ENCODE measurements around the gene GPC6.
"Not testable (repeated sequence)": the region's sequence is repeated elsewhere in the genome, so short reads cannot be mapped to it uniquely, and the experiment has no call there.

GPC6 gene

DNA sequence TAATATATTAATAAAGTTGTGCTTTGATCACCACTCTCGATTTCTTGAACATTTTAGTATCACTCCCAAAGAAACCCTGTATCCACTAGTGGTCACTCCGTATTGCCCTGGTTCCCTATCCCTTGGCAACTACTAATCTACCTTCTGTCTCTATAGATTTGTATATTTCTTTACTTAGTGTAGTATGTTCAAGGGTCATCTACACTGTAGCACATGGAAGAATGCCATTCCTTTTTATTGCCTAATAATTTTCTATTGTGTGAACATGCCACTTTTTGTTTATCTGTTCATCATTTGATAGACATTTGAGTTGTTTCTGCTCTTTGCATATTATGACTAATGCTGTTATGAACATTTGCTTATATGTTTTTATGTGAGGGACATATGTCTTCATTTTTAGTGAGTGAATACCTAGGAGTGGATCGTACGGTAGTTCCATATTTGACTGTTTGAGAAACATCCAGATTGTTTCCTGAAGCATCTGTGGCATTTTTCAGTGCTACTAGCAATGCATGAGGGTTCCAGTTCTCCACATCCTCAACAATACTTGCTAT lies 254.0 kb downstream of the GPC6 start:
- H3K9ac ChIP-seq (ENCODE audit: low read depth, low read length, poor library complexity, severe bottlenecking): no peak overlapping the region
- H3K4me1 ChIP-seq (ENCODE audit: insufficient read depth, low read length, poor library complexity, severe bottlenecking): no peaks in the 10 kb centered on the region
- no peak overlapping the region for H3K4me3 ChIP-seq (ENCODE audit: low read length, poor library complexity, severe bottlenecking)
- no peaks in the 10 kb centered on the region for H3K9me2 ChIP-seq (replicated peaks; ENCODE audit: low read depth, low read length)
- no peak overlapping the region for H3K4me2 ChIP-seq (ENCODE audit: low read depth, low read length, poor library complexity, severe bottlenecking)
- no peaks in the 10 kb centered on the region for H3K9me3 ChIP-seq (ENCODE audit: insufficient read depth, low read depth, low read length)
- H4K20me1 ChIP-seq (ENCODE audit: insufficient read depth, low read length, poor library complexity, severe bottlenecking): no peaks in the 10 kb centered on the region
- TF ChIP-seq EZH2phosphoT487 (IDR thresholded peaks at IDR 0.05; ENCODE audit: borderline replicate concordance): no peak
- TF ChIP-seq, protein P1, sequence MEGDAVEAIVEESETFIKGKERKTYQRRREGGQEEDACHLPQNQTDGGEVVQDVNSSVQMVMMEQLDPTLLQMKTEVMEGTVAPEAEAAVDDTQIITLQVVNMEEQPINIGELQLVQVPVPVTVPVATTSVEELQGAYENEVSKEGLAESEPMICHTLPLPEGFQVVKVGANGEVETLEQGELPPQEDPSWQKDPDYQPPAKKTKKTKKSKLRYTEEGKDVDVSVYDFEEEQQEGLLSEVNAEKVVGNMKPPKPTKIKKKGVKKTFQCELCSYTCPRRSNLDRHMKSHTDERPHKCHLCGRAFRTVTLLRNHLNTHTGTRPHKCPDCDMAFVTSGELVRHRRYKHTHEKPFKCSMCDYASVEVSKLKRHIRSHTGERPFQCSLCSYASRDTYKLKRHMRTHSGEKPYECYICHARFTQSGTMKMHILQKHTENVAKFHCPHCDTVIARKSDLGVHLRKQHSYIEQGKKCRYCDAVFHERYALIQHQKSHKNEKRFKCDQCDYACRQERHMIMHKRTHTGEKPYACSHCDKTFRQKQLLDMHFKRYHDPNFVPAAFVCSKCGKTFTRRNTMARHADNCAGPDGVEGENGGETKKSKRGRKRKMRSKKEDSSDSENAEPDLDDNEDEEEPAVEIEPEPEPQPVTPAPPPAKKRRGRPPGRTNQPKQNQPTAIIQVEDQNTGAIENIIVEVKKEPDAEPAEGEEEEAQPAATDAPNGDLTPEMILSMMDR (conservative IDR thresholded peaks at IDR 0.05; ENCODE audit: low read length): no peak
- H3K27me3 ChIP-seq (ENCODE audit: insufficient read depth, low read length, poor library complexity, severe bottlenecking): no peaks in the 10 kb centered on the region
- no peaks in the 10 kb centered on the region for H3K36me3 ChIP-seq (ENCODE audit: insufficient read depth, low read length)
- no peaks in the 10 kb centered on the region for H3K79me2 ChIP-seq (ENCODE audit: insufficient read depth, low read length)
- H2AFZ ChIP-seq (ENCODE audit: low read length): no peak overlapping the region
- H3F3A ChIP-seq (ENCODE audit: low read depth): no peaks in the 10 kb centered on the region

DNA sequence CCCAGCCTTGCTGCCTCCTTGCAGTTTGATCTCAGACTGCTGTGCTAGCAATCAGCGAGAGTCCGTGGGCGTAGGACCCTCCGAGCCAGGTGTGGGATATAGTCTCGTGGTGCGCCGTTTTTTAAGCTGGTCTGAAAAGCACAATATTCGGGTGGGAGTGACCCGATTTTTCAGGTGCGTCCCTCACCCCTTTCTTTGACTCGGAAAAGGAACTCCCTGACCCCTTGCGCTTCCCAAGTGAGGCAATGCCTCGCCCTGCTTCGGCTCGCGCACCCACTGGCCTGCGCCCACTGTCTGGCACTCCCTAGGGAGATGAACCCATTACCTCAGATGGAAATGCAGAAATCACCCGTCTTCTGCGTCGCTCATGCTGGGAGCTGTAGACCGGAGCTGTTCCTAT lies 269.5 kb downstream of the GPC6 start:
- not testable (repeated sequence) for H3F3A ChIP-seq (ENCODE audit: low read depth); H3K36me3 ChIP-seq (ENCODE audit: insufficient read depth, low read length); H3K79me2 ChIP-seq (ENCODE audit: insufficient read depth, low read length); H3K9me2 ChIP-seq (replicated peaks; ENCODE audit: low read depth, low read length); H3K9me3 ChIP-seq (ENCODE audit: insufficient read depth, low read depth, low read length); H4K20me1 ChIP-seq (ENCODE audit: insufficient read depth, low read length, poor library complexity, severe bottlenecking); H3K4me3 ChIP-seq (ENCODE audit: low read length, poor library complexity, severe bottlenecking); H3K4me1 ChIP-seq (ENCODE audit: insufficient read depth, low read length, poor library complexity, severe bottlenecking); H2AFZ ChIP-seq (ENCODE audit: low read length); H3K9ac ChIP-seq (ENCODE audit: low read depth, low read length, poor library complexity, severe bottlenecking); H3K27me3 ChIP-seq (ENCODE audit: insufficient read depth, low read length, poor library complexity, severe bottlenecking); H3K4me2 ChIP-seq (ENCODE audit: low read depth, low read length, poor library complexity, severe bottlenecking)

DNA sequence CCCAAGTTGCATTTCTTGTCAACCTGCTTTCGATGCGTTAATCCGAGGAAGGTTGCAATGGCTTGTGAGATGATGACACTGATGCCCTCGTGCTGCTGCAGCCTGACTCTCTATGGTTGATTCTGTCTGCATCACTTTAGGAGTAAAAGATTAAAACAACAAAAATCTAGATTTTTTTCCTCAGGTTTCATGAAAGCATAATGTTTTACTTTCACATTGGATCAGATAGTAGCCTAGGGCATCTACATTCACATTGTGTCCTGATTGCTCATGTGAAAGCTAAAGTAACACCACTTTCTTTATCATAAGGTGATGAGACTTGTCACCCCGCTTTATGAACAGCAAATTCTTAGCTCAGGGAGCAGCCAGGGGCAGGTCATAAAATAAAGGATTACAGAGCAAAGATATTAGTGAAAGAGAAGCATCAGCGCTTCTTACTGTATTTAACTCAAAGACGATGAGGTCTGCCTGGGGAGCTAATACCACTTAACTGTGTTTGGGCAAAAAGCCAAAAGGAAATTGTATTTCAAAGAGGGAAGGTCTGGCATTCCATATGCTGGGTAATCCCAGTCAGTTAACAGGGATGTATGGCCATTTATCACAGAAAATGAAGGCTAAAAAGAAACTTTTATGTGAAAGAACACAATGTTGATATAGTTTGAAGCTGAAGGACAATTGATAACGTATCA lies 270.5 kb downstream of the GPC6 start:
- no peak overlapping the region for H3K9ac ChIP-seq (ENCODE audit: low read depth, low read length, poor library complexity, severe bottlenecking)
- no peak overlapping the region for H2AFZ ChIP-seq (ENCODE audit: low read length)
- no peaks in the 10 kb centered on the region for H3K36me3 ChIP-seq (ENCODE audit: insufficient read depth, low read length)
- no peak overlapping the region for H3K4me2 ChIP-seq (ENCODE audit: low read depth, low read length, poor library complexity, severe bottlenecking)
- H3F3A ChIP-seq (ENCODE audit: low read depth): no peaks in the 10 kb centered on the region
- no peaks in the 10 kb centered on the region for H3K4me1 ChIP-seq (ENCODE audit: insufficient read depth, low read length, poor library complexity, severe bottlenecking)
- TF ChIP-seq, protein P1 (conservative IDR thresholded peaks at IDR 0.05; ENCODE audit: low read length): no peak
- no peak for TF ChIP-seq EZH2phosphoT487 (IDR thresholded peaks at IDR 0.05; ENCODE audit: borderline replicate concordance)
- H3K4me3 ChIP-seq (ENCODE audit: low read length, poor library complexity, severe bottlenecking): no peak overlapping the region
- no peaks in the 10 kb centered on the region for H3K9me3 ChIP-seq (ENCODE audit: insufficient read depth, low read depth, low read length)
- no peaks in the 10 kb centered on the region for H3K9me2 ChIP-seq (replicated peaks; ENCODE audit: low read depth, low read length)
- H4K20me1 ChIP-seq (ENCODE audit: insufficient read depth, low read length, poor library complexity, severe bottlenecking): no peaks in the 10 kb centered on the region
- H3K79me2 ChIP-seq (ENCODE audit: insufficient read depth, low read length): no peaks in the 10 kb centered on the region
- H3K27me3 ChIP-seq (ENCODE audit: insufficient read depth, low read length, poor library complexity, severe bottlenecking): no peaks in the 10 kb centered on the region

DNA sequence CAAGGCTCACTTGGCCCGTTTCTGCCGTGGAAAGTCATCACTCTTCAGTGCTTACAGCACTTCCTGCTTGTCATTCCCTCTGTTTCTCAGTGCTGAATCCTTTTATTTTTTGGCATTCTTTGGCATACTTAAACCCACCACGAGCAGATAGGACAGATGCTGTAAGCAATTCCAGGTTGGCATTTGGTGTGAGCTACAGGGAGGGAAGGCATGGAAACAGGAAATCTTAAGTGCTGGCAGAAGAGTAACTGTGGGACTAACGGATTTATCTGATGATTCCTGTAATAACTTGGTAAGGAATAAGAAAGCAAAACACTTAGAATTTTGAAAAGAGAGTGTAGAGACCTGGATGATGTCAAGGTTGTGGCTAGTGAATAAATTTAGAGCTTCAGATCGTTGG lies 273.4 kb downstream of the GPC6 start:
- TF ChIP-seq EZH2phosphoT487 (IDR thresholded peaks at IDR 0.05; ENCODE audit: borderline replicate concordance): no peak
- TF ChIP-seq, protein P1 (conservative IDR thresholded peaks at IDR 0.05; ENCODE audit: low read length): no peak
- H4K20me1 ChIP-seq (ENCODE audit: insufficient read depth, low read length, poor library complexity, severe bottlenecking): no peaks in the 10 kb centered on the region
- no peak overlapping the region for H3K9ac ChIP-seq (ENCODE audit: low read depth, low read length, poor library complexity, severe bottlenecking)
- H3K27me3 ChIP-seq (ENCODE audit: insufficient read depth, low read length, poor library complexity, severe bottlenecking): no peaks in the 10 kb centered on the region
- H3F3A ChIP-seq (ENCODE audit: low read depth): no peaks in the 10 kb centered on the region
- H3K9me3 ChIP-seq (ENCODE audit: insufficient read depth, low read depth, low read length): no peaks in the 10 kb centered on the region
- H3K4me1 ChIP-seq (ENCODE audit: insufficient read depth, low read length, poor library complexity, severe bottlenecking): no peaks in the 10 kb centered on the region
- no peaks in the 10 kb centered on the region for H3K36me3 ChIP-seq (ENCODE audit: insufficient read depth, low read length)
- no peaks in the 10 kb centered on the region for H3K9me2 ChIP-seq (replicated peaks; ENCODE audit: low read depth, low read length)
- no peak overlapping the region for H3K4me2 ChIP-seq (ENCODE audit: low read depth, low read length, poor library complexity, severe bottlenecking)
- no peak overlapping the region for H2AFZ ChIP-seq (ENCODE audit: low read length)
- H3K4me3 ChIP-seq (ENCODE audit: low read length, poor library complexity, severe bottlenecking): no peak overlapping the region
- H3K79me2 ChIP-seq (ENCODE audit: insufficient read depth, low read length): no peaks in the 10 kb centered on the region
